ENCODE results near the gene CDC42EP5.

DNA sequence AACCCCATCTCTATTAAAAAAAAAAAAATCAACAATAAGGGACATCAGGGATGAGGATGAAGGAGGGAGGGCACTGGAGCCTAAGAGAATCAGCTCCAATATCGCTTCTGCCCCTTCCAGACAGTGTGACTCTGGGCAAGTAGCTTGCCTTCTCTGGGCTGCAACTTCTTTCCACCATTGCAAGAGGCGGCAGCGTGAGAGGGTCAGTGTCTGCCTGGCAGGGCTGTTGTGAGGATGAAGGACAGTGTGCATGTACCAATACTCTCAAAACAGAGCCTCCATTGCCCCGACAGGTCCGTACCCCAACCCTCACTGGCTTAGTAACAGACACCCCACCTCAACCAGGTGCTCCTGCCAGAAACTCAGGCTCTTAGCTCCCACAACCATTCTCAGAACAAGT, 39.4 kb downstream of the CDC42EP5 start:
- TF ChIP-seq, protein P1, sequence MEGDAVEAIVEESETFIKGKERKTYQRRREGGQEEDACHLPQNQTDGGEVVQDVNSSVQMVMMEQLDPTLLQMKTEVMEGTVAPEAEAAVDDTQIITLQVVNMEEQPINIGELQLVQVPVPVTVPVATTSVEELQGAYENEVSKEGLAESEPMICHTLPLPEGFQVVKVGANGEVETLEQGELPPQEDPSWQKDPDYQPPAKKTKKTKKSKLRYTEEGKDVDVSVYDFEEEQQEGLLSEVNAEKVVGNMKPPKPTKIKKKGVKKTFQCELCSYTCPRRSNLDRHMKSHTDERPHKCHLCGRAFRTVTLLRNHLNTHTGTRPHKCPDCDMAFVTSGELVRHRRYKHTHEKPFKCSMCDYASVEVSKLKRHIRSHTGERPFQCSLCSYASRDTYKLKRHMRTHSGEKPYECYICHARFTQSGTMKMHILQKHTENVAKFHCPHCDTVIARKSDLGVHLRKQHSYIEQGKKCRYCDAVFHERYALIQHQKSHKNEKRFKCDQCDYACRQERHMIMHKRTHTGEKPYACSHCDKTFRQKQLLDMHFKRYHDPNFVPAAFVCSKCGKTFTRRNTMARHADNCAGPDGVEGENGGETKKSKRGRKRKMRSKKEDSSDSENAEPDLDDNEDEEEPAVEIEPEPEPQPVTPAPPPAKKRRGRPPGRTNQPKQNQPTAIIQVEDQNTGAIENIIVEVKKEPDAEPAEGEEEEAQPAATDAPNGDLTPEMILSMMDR (IDR thresholded peaks at IDR 0.05; ENCODE audit: low read depth, low read length, poor library complexity, severe bottlenecking): no peak
- no peak for TF ChIP-seq EZH2phosphoT487 (IDR thresholded peaks at IDR 0.05; ENCODE audit: borderline replicate concordance, low read length)
